ENCODE data around the gene ZNF225.
A peak's percentile ranks its signal among the peaks of the same experiment; 100 is the strongest.

The ZNF225 gene

DNA sequence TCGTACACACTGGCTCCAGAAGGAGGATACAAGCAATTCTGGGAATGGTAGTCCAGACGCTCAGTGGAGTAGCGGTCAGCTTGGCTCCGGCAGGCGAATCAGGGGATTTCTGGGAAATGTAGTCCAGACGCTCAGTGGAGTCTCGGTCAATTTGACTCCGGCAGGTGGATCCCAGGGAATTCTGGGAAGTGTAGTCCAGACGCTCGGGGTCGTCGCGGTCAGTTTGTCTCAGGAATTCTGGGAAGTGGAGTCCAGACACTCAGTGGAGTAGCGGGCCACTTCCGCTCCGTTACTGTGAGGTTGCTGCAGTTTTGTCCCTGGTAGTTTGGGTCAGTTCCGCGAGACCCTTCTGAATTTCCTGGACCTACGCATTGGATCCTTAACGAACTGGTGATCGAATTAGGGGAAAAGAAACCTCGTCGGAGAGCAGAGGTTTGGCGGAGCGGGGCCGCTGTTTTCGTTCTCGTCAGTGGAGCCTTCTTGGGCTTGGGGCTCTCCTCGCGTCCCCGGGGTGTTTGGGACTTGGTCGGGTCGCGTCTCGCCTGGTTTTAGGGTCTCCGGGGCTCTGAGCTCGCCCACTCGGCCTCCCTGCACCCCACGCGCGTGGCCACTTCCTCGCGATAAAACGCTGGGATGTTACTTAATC lies at the start of gene ZNF225:
ZNF225 (plus strand) TSS at position 262 of the 646 bp plus-strand sequence. CDS start 2,429 bp downstream, outside the sequence.
- Histone ChIP-seq H3K9ac (ENCODE audit: low read length) (peak within 1 kb of the TSS; percentile 89), H3K4me1 (ENCODE audit: control insufficient read depth, insufficient read depth, low read length) (peaks cover 3% of the 10 kb centered on the region; the same call in 1 of the 2 replicates), H3K27me3 (ENCODE audit: control insufficient read depth, insufficient read depth, low read length) (no peaks in the 10 kb centered on the region), H3K4me3 (ENCODE audit: low read depth, low read length) (peak within 1 kb of the TSS; percentile 86), H3K9me3 (ENCODE audit: control insufficient read depth, insufficient read depth, low read depth, low read length) (peaks cover 7% of the 10 kb centered on the region), H3K27ac (ENCODE audit: low read depth, low read length) (peak within 1 kb of the TSS; percentile 78; the same call in 1 of the 2 replicates), H3K36me3 (ENCODE audit: control insufficient read depth, insufficient read depth, low read length) (peaks cover 27% of the 10 kb centered on the region)

DNA sequence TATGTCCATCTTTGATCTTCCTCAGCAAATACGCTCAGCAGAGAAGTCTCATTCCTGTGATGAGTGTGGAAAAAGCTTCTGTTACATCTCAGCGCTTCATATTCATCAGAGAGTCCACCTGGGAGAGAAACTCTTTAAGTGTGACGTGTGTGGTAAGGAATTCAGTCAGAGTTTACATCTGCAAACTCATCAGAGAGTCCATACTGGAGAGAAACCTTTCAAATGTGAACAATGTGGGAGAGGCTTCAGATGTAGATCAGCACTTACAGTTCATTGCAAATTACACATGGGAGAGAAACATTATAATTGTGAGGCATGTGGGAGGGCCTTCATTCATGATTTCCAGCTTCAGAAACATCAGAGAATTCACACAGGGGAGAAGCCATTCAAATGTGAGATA lies 46.9 kb upstream of the ZNF225 start:
- Histone ChIP-seq H3K27ac (ENCODE audit: low read depth, low read length) (no peak overlapping the region), H3K9me3 (ENCODE audit: control insufficient read depth, insufficient read depth, low read depth, low read length) (peaks cover 20% of the 10 kb centered on the region), H3K4me3 (ENCODE audit: low read depth, low read length) (no peak overlapping the region), H3K9ac (ENCODE audit: low read length) (no peak overlapping the region), H3K36me3 (ENCODE audit: control insufficient read depth, insufficient read depth, low read length) (peaks cover 63% of the 10 kb centered on the region), H3K4me1 (ENCODE audit: control insufficient read depth, insufficient read depth, low read length) (peaks cover 3% of the 10 kb centered on the region; the same call in 1 of the 2 replicates), H3K27me3 (ENCODE audit: control insufficient read depth, insufficient read depth, low read length) (no peaks in the 10 kb centered on the region)

DNA sequence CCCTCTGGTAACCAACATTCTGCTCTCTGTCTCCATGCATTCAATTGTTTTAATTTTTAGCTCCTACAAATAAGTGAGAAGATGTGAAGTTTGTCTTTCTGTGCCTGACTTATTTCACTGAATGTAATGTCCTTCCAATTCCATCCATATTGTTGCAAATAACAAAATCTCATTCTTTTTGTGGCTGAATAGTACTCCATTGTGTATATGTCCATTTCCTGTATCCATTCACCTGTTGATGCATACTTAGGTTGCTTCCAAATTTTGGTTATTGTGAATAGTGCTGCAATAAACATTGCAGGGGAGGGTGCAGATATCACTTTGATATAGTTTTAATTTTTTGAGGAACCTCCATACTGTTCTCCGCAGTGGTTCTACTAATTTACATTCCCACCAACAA lies 43.8 kb upstream of the ZNF225 start:
- H3K36me3 ChIP-seq (ENCODE audit: control insufficient read depth, insufficient read depth, low read length), result peaks cover 35% of the 10 kb centered on the region
- H3K9ac ChIP-seq (ENCODE audit: low read length), result no peak overlapping the region
- no peak overlapping the region for H3K27ac ChIP-seq (ENCODE audit: low read depth, low read length)
- peaks cover 11% of the 10 kb centered on the region for H3K4me1 ChIP-seq (ENCODE audit: control insufficient read depth, insufficient read depth, low read length)
- H3K4me3 ChIP-seq (ENCODE audit: low read depth, low read length), result no peak overlapping the region
- H3K27me3 ChIP-seq (ENCODE audit: control insufficient read depth, insufficient read depth, low read length), result peaks cover 6% of the 10 kb centered on the region
- peaks cover 20% of the 10 kb centered on the region for H3K9me3 ChIP-seq (ENCODE audit: control insufficient read depth, insufficient read depth, low read depth, low read length)

DNA sequence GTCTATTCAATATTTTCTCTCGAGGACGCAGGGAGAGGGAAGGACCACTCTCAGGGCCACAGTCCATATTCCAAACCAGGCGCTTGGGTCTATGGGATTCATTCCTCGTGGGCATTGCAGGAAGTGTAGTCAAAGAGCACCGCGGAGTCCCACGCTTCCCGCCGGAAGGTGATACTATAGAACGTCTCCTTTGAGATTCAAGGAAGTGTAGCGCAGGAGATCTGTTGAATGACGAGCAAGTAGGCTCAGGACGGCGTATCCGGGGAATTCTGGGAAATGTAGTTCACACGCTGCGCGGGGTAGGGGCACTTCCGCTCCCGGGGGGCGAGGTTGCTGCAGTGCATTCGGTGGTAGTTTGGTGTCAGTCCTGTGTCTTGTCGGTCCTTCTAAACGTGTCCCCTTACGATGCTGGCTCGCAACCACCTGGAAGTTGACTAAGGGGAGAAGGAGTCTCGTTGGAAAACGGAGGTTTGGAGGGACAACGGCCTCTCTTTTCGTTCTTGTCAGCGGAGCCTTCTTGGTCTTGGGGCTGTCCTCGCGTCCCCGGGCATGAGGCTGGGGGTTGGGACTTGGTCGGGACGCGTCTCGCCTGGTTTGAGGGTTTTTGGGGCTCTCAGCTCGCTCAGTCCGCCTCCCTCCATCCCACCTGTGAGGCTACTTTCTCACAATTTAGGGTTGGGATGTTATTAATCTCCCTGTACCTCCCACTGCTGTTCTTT lies 41.2 kb upstream of the ZNF225 start, which contains the start of gene ZNF284:
ZNF284 (plus strand) TSS at position 336 of the 719 bp plus-strand sequence. CDS start 4,231 bp downstream, outside the sequence.
- Histone ChIP-seq H3K36me3 (ENCODE audit: control insufficient read depth, insufficient read depth, low read length) (peaks cover 13% of the 10 kb centered on the region), H3K9me3 (ENCODE audit: control insufficient read depth, insufficient read depth, low read depth, low read length) (peaks cover 6% of the 10 kb centered on the region), H3K4me3 (ENCODE audit: low read depth, low read length) (peak within 1 kb of the TSS; percentile 83), H3K27me3 (ENCODE audit: control insufficient read depth, insufficient read depth, low read length) (peaks cover 6% of the 10 kb centered on the region), H3K27ac (ENCODE audit: low read depth, low read length) (peak within 1 kb of the TSS; percentile 11; the same call in 1 of the 2 replicates), H3K9ac (ENCODE audit: low read length) (peak within 1 kb of the TSS; percentile 61), H3K4me1 (ENCODE audit: control insufficient read depth, insufficient read depth, low read length) (peaks cover 11% of the 10 kb centered on the region)

DNA sequence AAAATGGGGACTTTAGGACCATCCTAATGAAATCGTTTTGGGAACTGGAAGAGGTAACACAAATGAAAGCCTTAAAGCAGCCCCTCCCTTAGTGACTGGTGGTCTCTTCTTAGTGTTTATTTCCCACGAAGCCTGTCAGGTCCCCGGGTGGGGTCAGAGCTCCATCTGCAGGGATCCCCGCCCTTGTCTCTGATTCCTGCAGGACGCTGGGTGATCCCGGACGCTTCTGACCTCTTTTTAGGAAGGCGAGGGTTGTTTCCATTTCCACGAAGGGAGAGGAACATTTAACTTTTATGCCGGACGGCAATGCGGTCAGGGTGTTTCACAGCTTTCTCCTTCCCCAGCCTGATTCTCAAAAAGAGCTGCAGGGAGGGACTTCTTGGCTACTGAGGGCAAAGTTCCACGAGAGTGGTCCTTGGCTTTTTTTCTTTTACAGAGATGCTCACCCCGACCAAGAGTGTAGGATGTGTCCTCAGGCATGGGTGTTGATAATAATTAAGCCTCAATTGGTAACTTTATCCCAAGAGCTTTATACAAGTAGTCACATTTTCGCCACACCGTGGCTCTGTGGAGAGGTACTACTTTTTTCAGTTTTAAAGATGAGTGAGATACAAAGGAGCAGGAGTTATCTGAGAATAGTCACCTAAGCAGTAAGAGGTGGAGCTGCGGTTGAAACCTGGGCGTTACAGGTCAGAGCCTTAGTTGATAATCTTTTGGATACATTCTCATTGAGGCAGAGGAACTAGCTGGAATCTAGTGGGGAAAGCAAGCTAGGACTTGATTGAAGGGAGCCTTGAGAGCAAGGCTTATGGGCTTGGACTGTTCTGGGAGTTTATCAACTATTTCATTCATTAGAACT lies 40.4 kb upstream of the ZNF225 start:
- H3K27me3 ChIP-seq (ENCODE audit: control insufficient read depth, insufficient read depth, low read length), result peaks cover 6% of the 10 kb centered on the region
- H3K36me3 ChIP-seq (ENCODE audit: control insufficient read depth, insufficient read depth, low read length), result 0 out of 2 replicates have a peak, but pooled peaks cover 5% of the 10 kb centered on the region
- H3K27ac ChIP-seq (ENCODE audit: low read depth, low read length), result no peak overlapping the region
- H3K9me3 ChIP-seq (ENCODE audit: control insufficient read depth, insufficient read depth, low read depth, low read length), result no peaks in the 10 kb centered on the region
- peaks cover 11% of the 10 kb centered on the region for H3K4me1 ChIP-seq (ENCODE audit: control insufficient read depth, insufficient read depth, low read length)
- H3K9ac ChIP-seq (ENCODE audit: low read length), result no peak overlapping the region
- peak overlapping the region; percentile 83 for H3K4me3 ChIP-seq (ENCODE audit: low read depth, low read length)

DNA sequence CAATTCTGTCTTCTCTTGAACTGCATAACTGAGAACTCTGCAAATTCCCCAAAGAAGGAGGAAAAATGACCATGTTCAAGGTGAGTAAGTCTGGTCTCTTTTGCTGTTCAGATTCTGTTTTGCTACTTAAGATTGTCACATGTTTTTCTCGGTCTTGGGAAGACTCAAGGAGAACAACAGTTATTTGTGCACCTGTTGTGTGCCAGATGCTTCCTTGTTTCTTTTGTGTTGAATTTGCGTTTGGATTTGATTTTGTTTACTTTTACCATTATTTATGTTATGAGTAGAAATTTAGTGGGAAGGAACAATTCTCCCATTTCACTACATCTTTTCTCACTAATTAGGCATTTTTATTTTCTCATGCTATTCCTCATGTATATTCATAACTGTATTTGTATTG lies 36.9 kb upstream of the ZNF225 start:
- H3K27ac ChIP-seq (ENCODE audit: low read depth, low read length), result no peak overlapping the region
- H3K4me1 ChIP-seq (ENCODE audit: control insufficient read depth, insufficient read depth, low read length), result peaks cover 7% of the 10 kb centered on the region; the same call in 1 of the 2 replicates
- H3K36me3 ChIP-seq (ENCODE audit: control insufficient read depth, insufficient read depth, low read length), result peaks cover 9% of the 10 kb centered on the region
- peaks cover 6% of the 10 kb centered on the region for H3K27me3 ChIP-seq (ENCODE audit: control insufficient read depth, insufficient read depth, low read length)
- H3K9ac ChIP-seq (ENCODE audit: low read length), result no peak overlapping the region
- no peaks in the 10 kb centered on the region for H3K9me3 ChIP-seq (ENCODE audit: control insufficient read depth, insufficient read depth, low read depth, low read length)
- no peak overlapping the region for H3K4me3 ChIP-seq (ENCODE audit: low read depth, low read length)

DNA sequence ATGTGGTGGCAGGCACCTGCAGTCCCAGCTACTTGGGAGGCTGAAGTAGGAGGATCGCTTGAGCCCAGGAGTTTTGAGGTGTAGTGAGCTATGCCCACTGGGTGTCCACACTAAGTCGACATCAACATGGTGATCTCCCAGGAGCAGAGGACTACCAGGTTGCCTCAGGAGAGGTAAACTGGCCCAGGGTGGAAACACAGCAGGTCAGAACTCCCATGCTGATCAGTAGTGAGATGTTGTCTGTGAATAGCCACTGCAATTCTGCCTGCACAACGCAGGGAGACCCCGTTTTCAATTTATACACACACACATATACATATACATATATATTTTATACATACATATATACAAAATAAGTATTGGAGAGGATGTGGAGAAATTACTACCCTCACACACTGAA lies 21.1 kb upstream of the ZNF225 start:
- H3K9me3 ChIP-seq (ENCODE audit: control insufficient read depth, insufficient read depth, low read depth, low read length), result no peaks in the 10 kb centered on the region
- H3K27ac ChIP-seq (ENCODE audit: low read depth, low read length), result no peak overlapping the region
- H3K36me3 ChIP-seq (ENCODE audit: control insufficient read depth, insufficient read depth, low read length), result peaks cover 3% of the 10 kb centered on the region
- H3K4me1 ChIP-seq (ENCODE audit: control insufficient read depth, insufficient read depth, low read length), result no peaks in the 10 kb centered on the region
- H3K27me3 ChIP-seq (ENCODE audit: control insufficient read depth, insufficient read depth, low read length), result no peaks in the 10 kb centered on the region
- H3K9ac ChIP-seq (ENCODE audit: low read length), result no peak overlapping the region
- no peak overlapping the region for H3K4me3 ChIP-seq (ENCODE audit: low read depth, low read length)

DNA sequence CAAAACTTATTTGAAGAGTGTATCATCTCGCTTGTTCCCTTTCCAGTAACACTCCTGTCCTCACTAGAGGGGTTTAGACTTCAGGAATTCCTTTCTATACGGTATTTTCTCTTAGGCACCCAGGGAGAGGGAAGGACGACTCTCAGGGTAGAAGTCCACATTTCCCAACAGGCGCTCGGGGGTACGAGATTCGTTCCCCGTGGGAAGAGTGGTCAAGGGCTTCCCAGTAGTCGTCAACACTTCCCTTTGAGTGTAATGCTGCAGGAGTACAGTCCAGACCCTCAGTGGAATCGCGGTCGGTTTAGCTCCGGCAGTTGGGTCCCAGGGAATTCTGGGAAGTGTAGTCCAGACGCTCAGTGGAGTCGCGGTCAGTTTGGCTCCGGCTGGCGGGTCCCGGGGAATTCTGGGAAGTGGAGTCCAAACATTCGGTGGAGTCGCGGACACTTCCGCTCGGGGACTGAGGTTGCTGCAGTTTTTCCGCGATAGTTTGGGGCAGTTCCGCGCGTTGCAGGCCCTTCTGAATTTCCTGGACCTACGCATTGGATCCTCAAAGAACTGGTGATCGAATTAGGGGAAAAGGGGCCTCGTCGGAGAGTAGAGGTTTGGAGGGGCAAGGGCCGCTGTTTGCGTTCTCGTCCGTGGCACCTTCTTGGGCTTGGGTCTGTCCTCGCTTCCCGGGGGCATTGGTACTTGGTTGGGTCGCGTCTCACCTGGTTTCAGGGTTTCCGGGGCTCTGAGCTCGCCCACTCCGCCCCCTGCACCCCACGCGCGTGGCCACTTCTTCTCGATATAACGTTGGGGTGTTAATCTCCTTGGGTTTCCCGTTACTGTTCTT lies 19.1 kb upstream of the ZNF225 start, which contains the start of gene ZNF224:
ZNF224 (plus strand) TSS at position 431 of the 835 bp plus-strand sequence. CDS start 3,513 bp downstream, outside the sequence.
- Histone ChIP-seq H3K27ac (ENCODE audit: low read depth, low read length) (no peak within 1 kb of the TSS), H3K4me3 (ENCODE audit: low read depth, low read length) (peak within 1 kb of the TSS; percentile 89)

DNA sequence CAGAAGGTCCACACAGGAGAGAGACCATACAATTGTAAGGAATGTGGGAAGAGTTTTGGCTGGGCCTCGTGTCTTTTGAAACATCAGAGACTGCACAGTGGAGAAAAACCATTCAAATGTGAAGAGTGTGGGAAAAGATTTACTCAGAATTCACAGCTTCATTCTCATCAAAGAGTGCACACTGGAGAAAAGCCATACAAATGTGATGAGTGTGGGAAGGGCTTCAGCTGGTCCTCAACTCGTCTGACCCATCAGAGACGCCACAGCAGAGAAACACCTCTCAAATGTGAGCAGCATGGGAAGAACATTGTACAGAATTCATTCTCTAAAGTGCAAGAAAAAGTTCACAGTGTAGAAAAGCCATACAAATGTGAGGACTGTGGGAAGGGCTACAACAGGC lies 5.4 kb upstream of the ZNF225 start:
- Histone ChIP-seq H3K4me3 (ENCODE audit: low read depth, low read length) (no peak overlapping the region), H3K9ac (ENCODE audit: low read length) (no peak overlapping the region), H3K9me3 (ENCODE audit: control insufficient read depth, insufficient read depth, low read depth, low read length) (peaks cover 36% of the 10 kb centered on the region), H3K4me1 (ENCODE audit: control insufficient read depth, insufficient read depth, low read length) (no peaks in the 10 kb centered on the region), H3K27ac (ENCODE audit: low read depth, low read length) (no peak overlapping the region), H3K36me3 (ENCODE audit: control insufficient read depth, insufficient read depth, low read length) (peaks cover 62% of the 10 kb centered on the region), H3K27me3 (ENCODE audit: control insufficient read depth, insufficient read depth, low read length) (no peaks in the 10 kb centered on the region)

More for the DNA sequence above, 19.1 kb upstream of the ZNF225 start, which contains the start of gene ZNF224:
- no peaks in the 10 kb centered on the region for H3K9me3 ChIP-seq (ENCODE audit: control insufficient read depth, insufficient read depth, low read depth, low read length)
- no peaks in the 10 kb centered on the region for H3K4me1 ChIP-seq (ENCODE audit: control insufficient read depth, insufficient read depth, low read length)
- peaks cover 18% of the 10 kb centered on the region for H3K36me3 ChIP-seq (ENCODE audit: control insufficient read depth, insufficient read depth, low read length)
- H3K9ac ChIP-seq (ENCODE audit: low read length), result peak within 1 kb of the TSS; percentile 74
- no peaks in the 10 kb centered on the region for H3K27me3 ChIP-seq (ENCODE audit: control insufficient read depth, insufficient read depth, low read length)

DNA sequence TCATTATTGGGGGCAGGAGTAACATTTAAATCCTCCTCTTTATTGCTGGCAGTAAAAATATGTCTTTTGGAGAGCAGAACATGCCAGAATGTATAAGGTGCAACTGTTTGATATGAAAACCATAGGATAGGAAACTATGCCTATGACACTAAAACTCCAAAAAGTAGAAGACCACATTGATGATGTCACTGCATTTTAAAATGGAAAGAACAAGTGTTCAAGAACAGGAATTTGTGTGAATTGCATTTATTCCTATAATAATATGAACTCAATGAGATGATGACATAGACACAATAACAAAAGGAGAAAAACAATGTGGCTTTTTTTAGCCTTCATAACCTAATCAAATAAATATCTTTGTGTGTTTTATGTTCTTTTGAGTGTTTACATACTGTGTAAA lies 3.7 kb upstream of the ZNF225 start:
- H3K27me3 ChIP-seq (ENCODE audit: control insufficient read depth, insufficient read depth, low read length), result no peaks in the 10 kb centered on the region
- no peak overlapping the region for H3K27ac ChIP-seq (ENCODE audit: low read depth, low read length)
- peaks cover 3% of the 10 kb centered on the region; the same call in 1 of the 2 replicates for H3K4me1 ChIP-seq (ENCODE audit: control insufficient read depth, insufficient read depth, low read length)
- peaks cover 36% of the 10 kb centered on the region for H3K9me3 ChIP-seq (ENCODE audit: control insufficient read depth, insufficient read depth, low read depth, low read length)
- no peak overlapping the region for H3K9ac ChIP-seq (ENCODE audit: low read length)
- H3K36me3 ChIP-seq (ENCODE audit: control insufficient read depth, insufficient read depth, low read length), result peaks cover 45% of the 10 kb centered on the region
- H3K4me3 ChIP-seq (ENCODE audit: low read depth, low read length), result no peak overlapping the region
